Activated CD4-positive, alpha-beta memory T cell treated with anti-CD3 and anti-CD28 coated beads for 36 hours (primary cell): ENCODE data around the gene BMX. TPM values are rescaled to one million over a fixed set of nuclear protein-coding genes. Genes with fewer than 3 reads are reported as not detected.

Experiments used
- CTCF ChIA-PET: fragments of 350-600 bp; sonication (Branson Sonifier 250); formaldehyde crosslinking; loops from one replicate; lab custom pipeline; 2021; ENCODE audit warnings: antibody characterized with exemption, inconsistent platforms; lab: Charles Lee
- POLR2A ChIA-PET: fragments of 350-600 bp; sonication (Branson Sonifier 250); formaldehyde crosslinking; loops from one replicate; lab custom pipeline; 2021; ENCODE audit warnings: antibody characterized with exemption; lab: Charles Lee
- DNase-seq: peaks from one replicate; pipeline ENCODE4 v3.0.0-alpha.2; 2020
- H3K27ac Mint-ChIP-seq: one replicate; pipeline ENCODE4 v1.8.0; 2021; ENCODE audit warnings: mixed read lengths
- H3K27me3 Mint-ChIP-seq: one replicate; pipeline ENCODE4 v1.8.0; 2021; ENCODE audit warnings: mixed read lengths
- H3K36me3 Mint-ChIP-seq: one replicate; pipeline ENCODE4 v1.8.0; 2021; ENCODE audit warnings: mixed read lengths
- H3K4me1 Mint-ChIP-seq: one replicate; pipeline ENCODE4 v1.8.0; 2021; ENCODE audit warnings: low read depth, mixed read lengths
- H3K4me3 Mint-ChIP-seq: one replicate; pipeline ENCODE4 v1.8.0; 2021; ENCODE audit warnings: mild to moderate bottlenecking, mixed read lengths
- H3K9me3 Mint-ChIP-seq: one replicate; pipeline ENCODE4 v1.8.0; 2021; ENCODE audit warnings: mixed read lengths
- intact Hi-C: fragments of 100-400 bp; cut with micrococcal nuclease; formaldehyde crosslinking; loops from one replicate; pipeline ENCODE4 v1.15.1; 2023
- total RNA-seq, 2 experiments: library from RNA; stranded (reverse); gene quantifications; one replicate each; pipeline ENCODE4 v1.2.3, GENCODE V29; 2021

BMX gene
- total RNA-seq, 2 experiments from 2014 or later: not detected

DNA sequence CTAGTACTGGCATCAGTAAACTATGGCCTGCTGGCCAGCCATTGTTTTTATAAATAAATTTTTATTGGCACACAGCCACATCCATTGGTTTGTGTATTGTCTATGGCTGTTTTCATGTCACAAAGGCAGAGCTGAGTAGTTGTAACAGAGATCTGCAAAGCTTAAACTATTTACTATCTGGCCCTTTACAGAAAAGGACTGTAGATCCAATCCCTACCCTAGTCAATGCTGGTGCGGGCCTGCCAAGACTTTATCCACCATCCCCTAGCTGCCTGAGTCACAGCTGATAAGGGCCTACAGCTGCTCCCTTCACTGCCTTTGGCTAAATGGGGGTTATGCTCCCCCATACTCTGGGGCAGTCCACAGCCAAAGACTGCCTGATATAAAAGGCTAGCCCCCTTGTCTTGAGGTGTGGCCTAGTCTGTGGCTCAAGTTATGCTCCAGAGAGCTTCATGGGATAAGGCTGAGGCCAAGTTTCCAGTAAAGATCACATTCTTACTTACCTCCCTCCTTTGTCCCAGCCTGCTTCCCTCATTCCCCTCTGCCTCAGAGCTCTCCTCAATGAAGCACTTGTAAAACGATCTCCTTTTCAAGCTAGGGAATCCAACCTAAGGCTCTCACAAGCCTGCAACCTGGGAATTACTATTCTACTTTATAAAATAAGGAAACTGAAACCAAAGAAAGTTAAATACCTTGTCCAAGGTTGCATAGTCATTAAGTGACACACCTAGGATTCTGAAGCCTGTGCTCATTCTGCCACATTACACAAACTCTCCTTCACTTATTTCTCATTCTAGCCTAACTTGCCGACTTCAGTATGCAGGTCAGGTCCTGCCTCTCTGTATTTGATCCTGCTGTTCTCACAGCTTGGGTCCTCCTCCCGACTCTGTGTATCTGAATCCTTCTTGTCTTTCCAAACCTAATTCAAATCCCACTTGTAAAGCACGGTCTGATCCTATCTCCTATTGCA is 79.5 kb downstream of the BMX start:
- Mint-ChIP-seq H3K4me1 (no peaks in the 10 kb centered on the region), H3K9me3 (no peaks in the 10 kb centered on the region), H3K27ac (no peak overlapping the region), H3K4me3 (no peak overlapping the region), H3K36me3 (no peaks in the 10 kb centered on the region), H3K27me3 (peaks cover 2% of the 10 kb centered on the region)
- no peak for DNase-seq
- intact Hi-C loops: no loop called here
- ChIA-PET POLR2A (no interaction called here), CTCF (no interaction called here)

DNA sequence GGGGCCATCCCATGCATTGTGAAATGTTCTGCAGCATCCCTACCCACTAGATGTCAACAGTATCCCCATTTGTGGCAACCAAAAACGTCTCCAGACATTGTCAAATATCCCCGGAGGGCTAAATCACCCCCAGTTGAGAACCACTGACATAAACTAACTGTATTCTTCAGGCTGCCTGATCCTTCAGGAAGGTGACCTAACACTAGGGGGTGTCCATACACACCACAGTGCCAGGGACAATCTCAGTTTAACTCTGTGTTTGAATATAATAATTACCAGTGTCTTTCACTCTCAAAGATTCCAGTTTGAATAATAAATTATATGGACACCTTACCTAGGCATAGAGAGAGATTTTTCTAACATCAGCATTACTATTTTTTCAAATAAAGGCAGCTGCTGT is 93.8 kb downstream of the BMX start:
- Mint-ChIP-seq H3K9me3 (no peaks in the 10 kb centered on the region), H3K36me3 (no peaks in the 10 kb centered on the region), H3K4me3 (no peak overlapping the region), H3K4me1 (no peaks in the 10 kb centered on the region), H3K27me3 (peaks cover 4% of the 10 kb centered on the region), H3K27ac (no peak overlapping the region)
- no peak for DNase-seq
- ChIA-PET CTCF (no interaction called here), POLR2A (no interaction called here)
- intact Hi-C loops: no loop called here

DNA sequence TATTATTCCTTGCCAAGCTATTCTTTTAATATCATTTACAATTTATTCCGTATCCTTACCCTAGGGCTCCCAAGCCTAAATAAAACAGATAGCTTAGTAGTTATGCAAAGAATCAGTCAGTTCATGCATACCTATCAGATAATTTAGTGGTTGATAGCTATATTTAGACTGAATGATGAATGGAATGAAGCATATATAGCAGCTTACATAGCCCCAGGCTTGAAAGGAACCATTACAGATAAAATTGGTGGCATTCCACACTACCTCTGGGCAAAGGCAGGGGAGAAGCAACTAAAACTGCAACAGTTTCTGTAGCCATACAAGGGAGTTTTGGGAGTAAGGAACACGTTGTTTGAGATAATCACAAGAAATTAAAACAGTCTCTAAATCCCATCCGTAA is 97.4 kb downstream of the BMX start:
- Mint-ChIP-seq H3K4me1 (no peaks in the 10 kb centered on the region), H3K27ac (no peak overlapping the region), H3K9me3 (no peaks in the 10 kb centered on the region), H3K4me3 (no peak overlapping the region), H3K27me3 (peaks cover 3% of the 10 kb centered on the region), H3K36me3 (no peaks in the 10 kb centered on the region)
- no peak for DNase-seq
- CTCF ChIA-PET: no interaction called here
- POLR2A ChIA-PET: no interaction called here
- intact Hi-C loops: no loop called here

DNA sequence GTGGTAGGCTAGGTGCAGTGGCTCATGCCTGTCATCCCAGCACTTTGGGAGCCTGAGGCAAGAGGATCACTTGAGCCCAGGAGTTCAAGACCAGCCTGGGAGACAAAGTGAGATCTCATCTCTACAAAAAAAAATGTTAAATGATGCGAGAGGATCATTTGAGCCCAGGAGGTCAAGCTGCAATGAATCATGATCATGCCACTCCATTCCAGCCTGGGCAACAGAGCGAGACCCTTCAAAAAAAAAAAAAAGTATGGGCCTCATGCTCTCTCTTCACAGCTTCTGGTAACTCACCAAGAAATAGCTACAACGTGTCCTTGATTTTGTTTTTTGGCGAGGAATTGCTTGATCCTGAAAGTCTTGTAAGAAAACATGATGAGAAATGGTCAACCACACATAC is 98.9 kb downstream of the BMX start:
- ChIA-PET POLR2A (no interaction called here), CTCF (no interaction called here)
- Mint-ChIP-seq H3K36me3 (no peaks in the 10 kb centered on the region), H3K27ac (no peak overlapping the region), H3K4me3 (no peak overlapping the region), H3K4me1 (no peaks in the 10 kb centered on the region), H3K9me3 (no peaks in the 10 kb centered on the region), H3K27me3 (peaks cover 5% of the 10 kb centered on the region)
- DNase-seq: no peak
- intact Hi-C loops: no loop called here

DNA sequence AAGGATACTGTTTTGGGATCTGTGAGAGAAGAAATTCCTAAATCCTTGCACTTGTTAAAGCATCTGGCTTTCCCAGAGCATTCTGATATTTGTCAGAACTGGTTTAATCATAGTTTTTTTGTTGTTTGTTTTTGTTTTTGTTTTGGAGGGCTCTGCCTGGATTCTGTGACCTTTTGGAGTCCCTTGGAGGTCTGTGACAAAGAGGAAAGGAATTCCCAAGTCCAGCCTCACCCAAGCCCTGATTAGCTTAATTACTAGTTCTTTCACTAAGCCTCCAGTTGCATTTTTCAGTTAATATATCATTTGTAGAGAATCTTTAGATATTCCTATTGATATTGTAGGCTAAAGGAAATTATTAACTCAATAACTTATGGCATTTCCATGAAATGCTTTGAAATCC is 99.4 kb downstream of the BMX start:
- POLR2A ChIA-PET: no interaction called here
- DNase-seq: no peak
- no peak overlapping the region for H3K4me3 Mint-ChIP-seq
- intact Hi-C loops: no loop called here
- H3K4me1 Mint-ChIP-seq: no peaks in the 10 kb centered on the region
- H3K27me3 Mint-ChIP-seq: peaks cover 5% of the 10 kb centered on the region
- no peaks in the 10 kb centered on the region for H3K9me3 Mint-ChIP-seq
- H3K27ac Mint-ChIP-seq: no peak overlapping the region
- CTCF ChIA-PET: no interaction called here
- no peaks in the 10 kb centered on the region for H3K36me3 Mint-ChIP-seq

DNA sequence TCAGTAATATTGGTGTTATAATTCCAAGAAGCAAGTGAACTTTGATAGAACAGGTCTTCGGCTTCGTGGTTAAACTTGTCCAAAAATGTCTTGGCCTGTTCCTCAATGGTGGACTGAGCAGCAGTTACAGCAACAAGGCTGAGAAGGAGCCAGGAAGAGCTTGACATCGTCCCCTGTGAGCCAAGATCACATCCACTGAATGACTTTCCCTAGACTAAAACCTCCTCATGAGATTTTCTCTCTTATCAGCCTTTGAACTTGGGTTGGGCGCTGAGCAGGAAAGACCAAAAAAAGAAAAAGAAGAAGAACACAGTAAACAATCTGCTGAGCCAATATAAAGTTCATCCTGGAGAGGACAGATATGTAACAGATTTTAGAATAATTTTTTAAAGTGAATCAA is 100.1 kb downstream of the BMX start, which contains the start of gene ACE2:
TSS of gene ACE2 (minus strand) at position 216 of the 400 bp plus-strand sequence. CDS start at position 167, 49 bp downstream.
- ChIA-PET POLR2A (no interaction called here), CTCF (no interaction called here)
- Mint-ChIP-seq H3K9me3 (no peaks in the 10 kb centered on the region), H3K4me3 (no peak within 1 kb of the TSS), H3K27ac (no peak within 1 kb of the TSS), H3K36me3 (no peaks in the 10 kb centered on the region), H3K4me1 (no peaks in the 10 kb centered on the region), H3K27me3 (peaks cover 6% of the 10 kb centered on the region)
- intact Hi-C loops: no loop called here
- no peak for DNase-seq

DNA sequence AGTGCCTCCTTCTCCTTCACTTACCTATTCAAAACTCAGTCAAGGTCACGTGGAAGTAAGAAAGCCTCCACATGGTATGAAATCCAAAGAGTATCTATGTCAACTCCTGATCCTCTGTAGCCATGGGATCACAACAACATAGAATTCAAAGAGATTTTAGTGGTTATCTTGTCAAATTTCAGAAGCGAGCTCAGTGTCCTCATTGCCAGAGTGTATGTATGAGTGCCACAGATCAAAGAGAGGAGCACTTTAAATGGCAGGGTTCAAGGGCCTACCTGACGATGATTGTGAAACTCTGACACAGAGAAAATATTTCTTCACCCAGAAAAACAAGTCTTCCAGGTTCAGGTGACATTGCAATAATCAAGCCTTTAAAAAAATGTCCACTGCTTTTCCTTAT is 101.3 kb downstream of the BMX start:
- Mint-ChIP-seq H3K4me1 (no peaks in the 10 kb centered on the region), H3K36me3 (no peaks in the 10 kb centered on the region), H3K27me3 (peaks cover 6% of the 10 kb centered on the region), H3K4me3 (no peak overlapping the region), H3K9me3 (no peaks in the 10 kb centered on the region), H3K27ac (no peak overlapping the region)
- CTCF ChIA-PET: no interaction called here
- POLR2A ChIA-PET: no interaction called here
- DNase-seq: no peak
- intact Hi-C loops: no loop called here

DNA sequence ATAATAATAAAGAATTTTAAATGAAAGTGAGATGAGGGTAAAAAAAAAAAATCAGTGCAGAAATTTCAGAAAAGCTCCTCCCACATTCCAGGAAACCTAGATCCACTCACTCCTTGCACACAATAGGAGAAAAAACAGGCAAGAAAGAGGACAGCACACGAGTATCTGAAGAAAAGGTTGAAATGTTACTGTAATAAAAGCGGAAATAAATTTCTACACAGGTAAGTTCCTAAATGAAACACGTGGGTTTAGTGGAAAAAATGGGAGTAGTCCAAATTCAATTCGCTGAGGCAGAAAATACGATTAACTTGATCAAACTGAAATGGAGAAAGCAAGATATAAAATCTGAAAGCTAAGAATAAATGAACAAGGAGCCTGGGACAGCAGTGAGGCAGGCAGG is 102.2 kb downstream of the BMX start:
- H3K36me3 Mint-ChIP-seq: no peaks in the 10 kb centered on the region
- H3K27ac Mint-ChIP-seq: no peak overlapping the region
- H3K27me3 Mint-ChIP-seq: peaks cover 6% of the 10 kb centered on the region
- H3K4me3 Mint-ChIP-seq: no peak overlapping the region
- ChIA-PET CTCF (no interaction called here), POLR2A (no interaction called here)
- intact Hi-C loops: no loop called here
- no peak for DNase-seq
- no peaks in the 10 kb centered on the region for H3K9me3 Mint-ChIP-seq
- no peaks in the 10 kb centered on the region for H3K4me1 Mint-ChIP-seq

DNA sequence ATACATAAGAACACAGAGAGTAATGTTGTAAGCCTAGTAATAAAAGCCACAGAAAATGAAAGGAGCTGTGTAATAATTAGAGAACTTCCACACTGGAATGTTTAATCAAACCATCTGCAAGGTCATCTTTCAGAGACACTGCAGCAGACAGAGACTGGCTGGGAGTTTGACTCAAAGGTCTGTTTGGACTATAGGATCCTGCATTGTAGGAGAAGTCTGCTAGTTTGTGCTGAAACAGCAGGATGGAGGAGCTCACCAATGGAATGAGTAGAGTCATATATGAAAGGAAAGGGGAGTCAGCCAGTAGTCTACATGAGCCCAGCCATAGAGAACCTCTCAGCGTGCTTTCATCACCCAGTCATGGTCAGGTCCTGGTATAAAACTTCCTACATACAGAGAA is 104.6 kb downstream of the BMX start:
- H3K27ac Mint-ChIP-seq: no peak overlapping the region

More for the DNA sequence above, 104.6 kb downstream of the BMX start:
- Mint-ChIP-seq H3K36me3 (no peaks in the 10 kb centered on the region), H3K4me1 (no peaks in the 10 kb centered on the region), H3K27me3 (peaks cover 6% of the 10 kb centered on the region), H3K9me3 (no peaks in the 10 kb centered on the region), H3K4me3 (no peak overlapping the region)
- POLR2A ChIA-PET: no interaction called here
- CTCF ChIA-PET: no interaction called here
- intact Hi-C loops: no loop called here
- DNase-seq: no peak

Other genes starting within 250 kb of the BMX start
- under 1 TPM; 0.43 to 0.48 TPM for gene ASB9, start 230.7 kb upstream of the BMX start, total RNA-seq
- not detected for gene ASB11, start 185.2 kb upstream of the BMX start, total RNA-seq
- gene PIGA, start 165.3 kb upstream of the BMX start, total RNA-seq: 10 to 100 TPM; 31.1 to 36.7 TPM
- not detected for gene VEGFD, start 116.4 kb upstream of the BMX start, total RNA-seq
- gene PIR, start 7.5 kb upstream of the BMX start, total RNA-seq: 1 to 10 TPM; 2.4 to 3.1 TPM
- gene ACE2, start 100.2 kb downstream of the BMX start, total RNA-seq: not detected
- under 1 TPM; 0.41 to 0.69 TPM for gene CLTRN, start 164.0 kb downstream of the BMX start, total RNA-seq
- 10 to 100 TPM; 13.1 to 15.5 TPM for gene CA5B, start 237.5 kb downstream of the BMX start, total RNA-seq